Measurements from ENCODE around the gene POM121L12. TPM values are rescaled to one million over a fixed set of nuclear protein-coding genes. Genes with fewer than 3 reads are reported as not detected.

The POM121L12 gene
- total RNA-seq (2014; rRNA removed; shearing (Covaris generic)), result not detected in 2 replicates

DNA sequence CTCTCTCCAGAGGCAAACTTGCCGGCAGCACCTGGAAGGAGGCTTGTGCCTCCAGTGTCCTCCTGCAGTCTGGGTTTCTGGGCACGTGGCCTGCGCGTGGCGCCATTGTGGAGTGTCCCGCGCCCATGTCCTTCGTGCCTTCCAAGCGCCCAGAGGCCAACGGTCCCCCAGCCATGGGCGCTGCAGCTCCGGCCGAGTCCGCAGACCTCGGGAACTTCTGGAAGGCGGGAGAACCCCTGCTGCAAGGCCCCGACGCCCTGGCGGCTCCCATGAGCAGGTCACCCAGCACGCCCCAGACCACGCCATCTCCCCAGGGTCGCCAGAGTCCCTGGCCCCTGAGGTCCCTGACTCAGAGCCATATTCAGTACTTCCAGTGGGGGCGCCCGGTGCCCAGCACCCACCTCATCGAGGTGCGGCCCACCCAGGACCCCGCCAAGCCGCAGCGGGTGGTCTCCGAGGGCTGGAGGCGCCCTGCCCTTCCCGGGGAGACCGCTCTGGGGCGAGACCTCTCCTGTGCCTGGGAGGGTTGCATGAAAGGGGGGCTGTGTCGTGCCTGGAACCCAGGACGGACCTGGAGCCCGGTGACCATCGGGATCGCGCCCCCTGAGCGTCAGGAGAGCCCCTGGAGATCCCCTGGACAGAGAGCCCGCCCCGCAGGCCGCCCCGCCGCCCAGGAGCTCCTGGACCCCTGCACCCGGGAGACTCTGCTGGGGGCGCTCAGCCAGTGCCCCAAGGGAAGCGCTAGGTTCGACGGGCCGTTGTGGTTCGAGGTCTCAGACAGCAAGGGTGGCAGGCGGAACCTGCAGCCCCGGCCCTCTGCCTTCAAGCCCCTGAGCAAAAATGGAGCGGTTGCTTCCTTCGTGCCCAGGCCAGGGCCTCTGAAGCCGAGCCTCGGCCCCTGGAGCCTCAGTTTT lies at the start of gene POM121L12:
TSS of gene POM121L12 (plus strand) at position 135 of the 914 bp plus-strand sequence. CDS start at position 174, 39 bp downstream.
- no peak for DNase-seq (ENCODE audit: low read depth)

DNA sequence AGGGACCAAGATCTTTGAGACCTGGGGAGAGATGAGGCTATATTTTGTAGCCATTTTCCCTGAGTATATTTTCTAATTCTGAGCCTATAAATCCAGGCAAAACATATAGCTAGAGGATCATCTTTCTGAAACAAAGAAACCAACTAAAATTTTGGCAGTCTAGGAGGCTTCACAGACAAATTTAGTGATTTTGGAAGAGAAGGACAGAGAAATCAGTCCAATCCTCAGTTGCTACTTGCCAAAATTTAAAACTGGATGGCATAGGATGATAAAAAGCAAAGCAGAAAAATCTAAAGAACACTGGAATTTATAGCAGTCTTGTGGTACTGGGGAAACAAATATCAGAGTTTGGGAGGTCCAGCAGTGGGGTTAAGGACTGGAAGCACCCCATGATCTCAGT lies 43.4 kb upstream of the POM121L12 start:
- DNase-seq (ENCODE audit: low read depth), result no peak

- DNase-seq (ENCODE audit: low read depth), result no peak
Measured at GRCh38 chr7:52992479-52993162, 42.8 kb upstream of the POM121L12 start.

DNA sequence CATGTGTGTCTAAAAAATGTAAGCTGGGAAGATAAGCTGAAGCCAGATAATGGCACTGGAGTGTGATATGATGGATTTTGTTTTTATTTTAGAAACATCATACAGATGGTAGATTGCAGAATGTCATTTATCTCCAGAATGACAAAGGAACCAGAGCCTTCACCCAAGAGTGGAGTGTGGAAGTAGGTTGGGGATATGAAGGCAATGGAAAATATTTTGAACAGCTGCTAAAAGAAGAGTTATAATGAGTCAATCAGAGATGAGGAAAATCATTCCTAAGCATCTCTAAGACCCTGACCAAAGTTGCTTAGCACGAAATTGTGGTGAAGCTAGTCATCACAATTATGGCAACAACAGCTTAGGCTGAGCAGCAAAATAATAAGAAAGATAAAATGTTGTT lies 39.8 kb upstream of the POM121L12 start:
- no peak for DNase-seq (ENCODE audit: low read depth)

- DNase-seq (ENCODE audit: low read depth), result no peak
Measured at GRCh38 chr7:53001221-53001620, 34.2 kb upstream of the POM121L12 start.

DNA sequence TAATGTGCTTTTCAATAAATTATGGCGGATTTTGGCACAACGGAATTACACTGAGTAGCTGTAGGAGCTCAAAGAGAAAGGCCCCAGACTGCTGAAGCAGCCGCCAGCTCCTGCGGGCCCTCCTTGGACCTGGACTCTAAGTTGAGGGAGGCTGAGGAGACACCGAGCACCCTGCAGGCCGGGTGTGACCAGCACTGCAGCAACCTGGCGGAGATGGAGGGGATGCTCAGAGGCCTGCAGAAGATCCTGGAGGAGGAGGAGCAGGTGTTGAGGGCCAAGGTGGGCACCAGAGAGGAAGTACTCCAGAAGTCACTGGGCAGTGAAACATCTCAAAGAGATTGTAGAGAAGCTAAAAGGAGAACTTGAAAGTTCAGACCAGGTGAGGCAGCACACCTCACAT lies 33.0 kb upstream of the POM121L12 start:
- no peak for DNase-seq (ENCODE audit: low read depth)

DNA sequence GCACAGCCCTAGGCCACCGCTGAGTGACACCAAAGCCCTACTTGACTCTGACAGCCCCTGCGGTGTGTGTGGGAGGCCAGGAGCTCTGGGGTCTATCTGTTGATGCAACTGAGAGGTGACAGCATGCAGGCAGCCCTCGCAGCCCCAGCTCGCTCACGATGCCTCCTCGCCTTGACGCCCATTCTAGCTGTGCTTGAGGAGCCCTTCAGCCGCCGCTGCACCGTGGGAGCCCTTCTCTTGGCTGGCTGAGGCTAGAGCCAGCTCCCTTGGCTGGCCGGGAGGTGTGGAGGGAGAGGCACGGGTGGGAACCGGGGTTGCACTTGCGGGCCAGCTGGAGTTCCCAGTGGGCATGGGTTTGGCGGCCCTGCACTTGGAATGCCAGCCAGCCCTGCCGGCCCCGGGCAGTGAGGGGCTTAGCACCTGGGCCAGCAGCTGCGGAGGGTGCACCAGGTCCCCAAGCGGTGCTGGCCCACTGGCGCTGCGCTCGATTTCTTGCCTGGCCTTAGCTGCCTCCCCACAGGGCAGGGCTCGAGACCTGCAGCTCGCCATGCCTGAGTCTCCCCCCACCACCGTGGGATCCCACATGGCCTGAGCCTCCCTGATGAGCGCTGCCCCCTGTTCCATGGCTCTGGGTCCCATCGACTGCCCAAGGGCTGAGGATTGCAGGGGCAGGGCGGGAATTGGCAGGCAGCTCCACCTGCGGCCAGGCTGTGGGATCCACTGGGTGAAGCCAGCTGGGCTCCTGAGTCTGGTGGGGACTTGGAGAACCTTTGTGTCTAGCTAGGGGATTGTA lies 31.6 kb upstream of the POM121L12 start:
- no peak for DNase-seq (ENCODE audit: low read depth)

DNA sequence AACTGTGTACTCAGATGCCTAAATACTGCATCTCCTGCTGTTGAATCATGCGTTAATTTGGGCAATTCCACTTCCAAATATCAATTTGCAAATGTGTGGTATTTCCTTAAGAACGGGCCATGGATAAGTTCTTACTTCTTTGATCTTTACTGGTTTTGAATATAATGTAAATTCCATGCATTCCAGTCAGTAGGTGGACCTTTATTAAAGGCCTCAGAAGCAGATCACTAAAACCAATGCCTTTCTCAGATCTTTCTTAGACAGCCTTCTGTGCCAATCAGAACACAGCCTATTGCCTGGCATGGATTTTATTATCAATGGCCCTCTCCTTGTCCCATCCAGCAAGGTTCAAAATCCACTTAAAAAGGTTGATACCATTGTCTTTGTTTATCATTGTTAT lies 21.5 kb upstream of the POM121L12 start:
- no peak for DNase-seq (ENCODE audit: low read depth)

- DNase-seq (ENCODE audit: low read depth), result no peak
Measured at GRCh38 chr7:53015463-53015862, 20.0 kb upstream of the POM121L12 start.

DNA sequence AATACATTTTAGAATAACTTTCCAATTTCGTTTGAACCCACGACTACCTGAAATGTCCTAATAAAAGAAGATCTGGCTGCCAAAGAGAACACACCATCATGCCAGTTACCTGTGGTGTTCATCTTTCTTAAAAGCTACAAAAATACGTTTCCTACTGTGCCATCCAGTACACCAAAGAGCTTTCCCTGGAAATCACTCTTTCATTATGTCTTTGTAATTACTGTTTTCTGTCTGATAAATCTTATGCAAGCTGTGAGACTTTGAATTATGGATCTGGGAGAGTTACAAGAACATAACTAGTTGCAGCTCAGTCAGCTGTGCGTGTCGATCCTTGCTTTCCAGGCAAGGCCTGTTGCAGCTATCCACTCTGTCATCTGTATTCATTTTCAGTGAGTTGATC lies 12.5 kb upstream of the POM121L12 start:
- DNase-seq (ENCODE audit: low read depth), result no peak

- DNase-seq (ENCODE audit: low read depth), result no peak
Measured at GRCh38 chr7:53048638-53049037, 13.2 kb downstream of the POM121L12 start.

- DNase-seq (ENCODE audit: low read depth), result no peak
Measured at GRCh38 chr7:53050433-53050832, 15.0 kb downstream of the POM121L12 start.

DNA sequence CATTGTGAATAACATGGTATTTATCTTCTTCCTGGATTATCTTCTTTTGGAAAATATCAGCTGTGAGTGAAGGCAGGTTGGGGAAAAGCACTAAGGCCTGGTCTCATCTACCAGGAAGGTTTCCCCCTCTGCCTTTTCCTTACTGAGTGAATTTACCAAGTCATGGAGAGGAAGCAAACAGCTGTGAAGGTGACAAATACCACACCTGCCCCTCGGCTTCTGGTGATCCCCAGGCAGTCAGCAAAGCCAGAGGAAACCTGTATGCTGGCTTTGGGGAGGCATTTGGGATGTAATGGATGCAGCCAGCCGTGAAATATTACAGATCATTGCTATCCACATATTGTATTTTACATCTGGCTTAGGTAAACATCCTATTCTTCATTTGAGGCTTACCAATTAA lies 24.2 kb downstream of the POM121L12 start:
- DNase-seq (ENCODE audit: low read depth), result no peak

GRCh38 chr7:53060066-53060465 lies 24.6 kb downstream of the POM121L12 start:
- no peak for DNase-seq (ENCODE audit: low read depth)

DNA sequence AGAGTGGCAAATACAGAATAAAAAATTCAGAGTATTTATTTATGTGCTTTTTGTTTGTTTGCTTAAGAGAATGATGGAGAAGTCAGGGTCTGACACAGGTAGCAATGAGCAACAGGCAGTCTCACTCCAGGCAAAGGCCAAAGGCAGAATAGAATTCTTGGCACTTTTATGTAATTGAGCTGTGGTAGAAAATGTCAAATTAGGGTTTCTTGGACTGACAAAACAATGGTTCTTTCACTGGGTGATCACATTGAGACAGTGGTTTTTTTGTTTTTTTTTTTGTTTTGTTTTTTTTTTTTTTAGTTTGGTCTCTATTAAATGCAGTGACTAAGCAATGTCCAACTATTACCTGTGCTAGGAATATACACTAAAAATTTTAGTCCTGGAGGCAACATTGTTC lies 27.4 kb downstream of the POM121L12 start:
- DNase-seq (ENCODE audit: low read depth), result no peak

GRCh38 chr7:53068673-53069072 lies 33.2 kb downstream of the POM121L12 start:
- no peak for DNase-seq (ENCODE audit: low read depth)

DNA sequence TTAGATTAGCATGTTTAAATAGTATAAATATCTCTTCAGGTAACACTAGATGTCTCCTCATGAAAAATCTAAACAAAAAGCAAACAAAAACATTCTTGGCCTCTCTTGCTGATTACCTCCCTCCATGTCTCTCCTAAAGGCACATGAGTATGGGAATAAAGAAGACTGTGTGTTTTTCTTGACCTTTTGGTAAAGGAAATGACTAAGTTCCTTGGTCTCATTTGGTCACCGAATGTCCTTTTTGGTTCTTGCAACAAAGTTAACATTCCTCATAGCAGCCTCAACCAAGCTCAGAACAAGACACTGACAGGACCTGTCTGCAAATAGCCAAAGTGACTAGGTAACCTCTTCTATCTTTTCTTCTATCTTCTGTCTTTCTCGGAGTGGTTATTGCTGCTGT lies 35.5 kb downstream of the POM121L12 start:
- no peak for DNase-seq (ENCODE audit: low read depth)
